Measurements from ENCODE around the gene RFNG. TPM values are rescaled to one million over a fixed set of nuclear protein-coding genes. Genes with fewer than 3 reads are reported as not detected.

Gene RFNG
- total RNA-seq, 1 donor from 2014 or later, result 30.0 TPM

DNA sequence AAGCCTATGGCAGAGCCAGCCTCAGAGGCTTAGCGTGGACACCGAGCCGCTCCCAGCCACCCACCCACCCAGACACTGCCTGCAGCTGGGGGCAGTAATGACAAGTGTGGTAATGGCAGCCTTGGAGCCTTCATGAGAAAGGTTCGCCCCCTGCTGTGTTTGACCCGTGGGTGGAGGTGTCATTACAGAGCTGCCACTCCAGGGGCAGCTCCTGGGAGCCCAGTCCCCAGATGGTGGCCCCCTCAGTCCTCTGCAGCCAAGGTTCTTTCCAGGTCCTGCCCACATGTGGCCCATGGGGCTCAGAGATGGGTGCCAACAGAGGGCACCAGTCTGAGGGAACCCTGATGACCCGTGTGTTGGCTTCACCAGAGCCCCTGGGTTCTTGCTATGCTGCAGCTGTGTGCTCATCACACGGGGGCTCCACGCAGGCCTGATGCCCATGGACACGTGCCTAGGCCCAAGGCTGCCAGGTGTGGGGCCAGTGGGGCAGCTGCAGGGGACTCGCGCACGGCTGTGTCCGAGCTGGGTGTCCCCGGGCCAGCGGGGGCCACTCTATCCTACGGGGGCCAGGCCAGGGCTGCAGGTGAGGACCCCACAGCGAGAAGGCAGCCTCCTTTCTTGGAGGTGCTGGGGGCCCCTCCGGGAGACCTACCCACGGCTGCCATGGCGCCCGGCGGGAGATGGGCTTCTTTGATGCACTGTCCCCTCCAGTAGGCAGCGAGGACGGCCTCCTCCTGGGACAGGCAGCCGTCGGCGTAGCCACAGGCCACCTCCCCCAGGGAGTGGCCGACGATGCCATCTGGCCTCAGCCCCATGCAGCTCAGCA lies 38.3 kb upstream of the RFNG start:
- no peak for DNase-seq (ENCODE audit: low spot score)

DNA sequence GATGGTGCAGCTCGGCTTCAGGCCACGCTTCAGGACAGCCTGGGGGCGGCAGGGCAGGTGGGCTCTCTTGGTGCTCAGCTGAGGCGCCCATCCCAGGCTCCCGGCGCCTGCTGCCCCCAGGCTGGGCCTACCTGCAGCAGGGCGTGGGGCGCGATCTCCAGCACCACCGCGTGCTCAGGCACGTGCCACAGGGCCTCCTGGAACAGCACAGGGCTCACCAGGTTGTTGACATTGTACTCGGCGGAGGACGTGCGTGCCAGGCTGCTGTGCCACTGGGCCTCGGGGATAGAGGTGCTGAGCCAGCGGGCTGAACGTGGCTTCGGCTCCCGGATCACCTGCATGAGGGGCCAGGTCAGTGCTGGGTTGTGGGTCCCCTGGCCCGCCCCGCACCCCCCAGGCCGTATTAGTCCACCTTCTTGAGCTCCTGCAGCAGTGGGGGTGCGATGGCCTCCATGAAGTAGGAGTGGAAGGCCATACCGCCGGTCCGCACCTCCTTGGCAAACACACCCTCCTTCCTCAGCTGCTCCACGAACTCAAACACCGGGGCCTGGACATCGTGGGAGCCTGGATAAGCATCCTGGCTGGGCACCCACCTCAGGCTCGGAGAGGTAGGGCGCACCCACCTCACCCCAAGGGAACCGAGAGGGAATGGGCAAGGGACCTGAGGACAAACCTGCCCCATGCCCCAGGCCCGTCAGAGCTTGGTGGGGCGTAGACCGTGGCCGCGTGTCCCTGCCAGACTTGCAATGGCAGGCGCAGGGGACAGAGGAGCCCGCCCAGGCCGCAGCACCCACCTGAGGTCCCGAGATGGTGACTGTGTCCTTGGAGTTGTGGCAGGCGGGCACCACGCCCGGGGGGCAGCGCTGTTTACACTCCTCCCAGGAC lies 37.5 kb upstream of the RFNG start:
- DNase-seq (ENCODE audit: low spot score), result no peak

GRCh38 chr17:82087961-82088837 lies 36.6 kb upstream of the RFNG start:
- no peak for DNase-seq (ENCODE audit: low spot score)

DNA sequence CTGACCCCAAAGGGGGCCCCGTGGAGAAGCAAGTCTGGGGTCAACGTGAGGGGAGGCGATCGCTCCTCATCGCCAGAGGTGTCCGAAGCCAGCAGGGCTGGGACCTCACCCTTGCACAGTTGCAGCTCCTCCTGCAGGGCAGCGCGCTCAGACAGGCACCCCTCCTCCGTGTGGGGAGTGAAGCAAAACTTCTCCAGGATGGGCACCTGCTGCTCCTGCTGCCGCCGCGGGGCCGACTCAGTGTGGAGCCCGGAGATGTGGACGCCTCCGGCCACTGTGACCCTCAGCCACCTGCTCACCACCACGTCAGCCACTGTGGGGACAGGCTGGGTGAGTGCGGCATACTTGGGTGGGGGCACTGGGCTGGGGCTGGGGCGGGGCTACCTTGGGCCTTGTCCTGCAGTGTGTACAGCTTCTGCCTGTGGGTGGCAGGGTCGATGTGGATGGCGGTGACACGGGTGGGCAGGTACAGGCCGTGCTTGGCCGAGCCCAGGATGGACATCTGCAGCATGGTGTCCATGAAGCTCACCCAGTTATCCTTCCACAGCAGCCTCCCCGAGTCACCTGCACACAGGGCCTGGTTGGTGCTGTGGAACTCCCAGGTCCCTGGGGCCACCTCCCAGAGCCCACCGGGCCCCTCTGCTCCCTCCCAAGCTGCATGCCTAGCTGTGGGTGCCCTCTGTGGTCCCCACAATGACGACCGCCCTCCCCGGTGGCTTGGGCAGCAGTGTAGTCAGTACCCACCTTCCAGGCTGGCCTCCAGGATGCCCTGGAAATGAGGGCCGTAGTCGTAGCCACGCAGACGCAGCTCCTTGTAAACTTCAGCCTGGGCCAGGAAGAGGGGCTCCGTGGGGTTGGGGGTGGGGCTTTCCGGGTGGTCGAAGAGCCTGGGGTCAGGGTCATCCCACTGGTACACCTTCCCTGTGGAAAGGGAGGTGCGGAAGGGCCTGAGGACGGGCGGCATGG lies 35.6 kb upstream of the RFNG start:
- DNase-seq (ENCODE audit: low spot score), result no peak

GRCh38 chr17:82085931-82086764 lies 34.5 kb upstream of the RFNG start:
- no peak for DNase-seq (ENCODE audit: low spot score)

DNA sequence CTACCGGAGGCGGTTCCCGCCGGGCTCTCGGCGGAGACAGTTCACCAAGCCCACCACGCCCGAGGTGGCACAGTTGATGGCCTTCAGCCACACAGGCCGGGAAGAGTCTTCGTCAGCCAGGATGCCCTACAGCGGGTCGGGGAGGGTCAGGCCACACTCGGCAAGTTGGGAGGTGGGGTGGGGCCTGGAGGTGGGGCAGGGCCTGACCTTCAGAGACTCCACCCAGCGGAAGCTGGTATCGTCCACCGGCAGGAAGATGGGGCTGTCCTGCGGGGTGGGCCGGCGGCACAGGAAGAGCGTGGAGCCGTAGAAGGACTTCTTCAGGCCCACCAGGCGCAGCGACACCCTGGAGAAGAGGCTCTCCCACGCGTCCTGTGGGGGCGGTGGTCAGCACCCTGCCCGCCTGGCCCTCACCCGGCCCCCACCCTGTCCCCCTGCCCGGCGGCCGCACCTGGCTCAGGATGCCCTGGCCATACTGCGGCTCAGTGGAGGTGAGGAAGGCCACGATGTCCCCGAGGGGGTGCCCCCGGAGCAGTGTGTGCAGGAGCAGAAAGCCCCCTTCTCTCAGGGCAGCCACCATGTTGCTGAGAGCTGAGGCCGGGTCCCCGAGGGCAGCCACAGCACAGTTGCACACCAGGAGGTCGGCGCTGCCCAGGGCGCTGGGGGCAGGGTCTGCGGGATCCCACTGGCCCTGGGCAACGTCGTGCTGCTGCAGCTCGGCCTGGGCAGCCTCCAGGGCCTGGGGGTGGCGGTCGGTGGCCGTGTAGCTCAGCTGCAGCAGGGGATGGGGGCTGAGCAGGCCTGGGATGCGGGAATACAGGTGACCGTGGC lies 33.6 kb upstream of the RFNG start:
- DNase-seq (ENCODE audit: low spot score), result no peak

- no peak for DNase-seq (ENCODE audit: low spot score)
Observed at GRCh38 chr17:82084373-82085030, 32.9 kb upstream of the RFNG start.

GRCh38 chr17:82083533-82084359 lies 32.1 kb upstream of the RFNG start:
- DNase-seq (ENCODE audit: low spot score), result no peak

GRCh38 chr17:82083009-82083408 lies 31.4 kb upstream of the RFNG start:
- DNase-seq (ENCODE audit: low spot score), result no peak

- no peak for DNase-seq (ENCODE audit: low spot score)
Observed at GRCh38 chr17:82082456-82082855, 30.8 kb upstream of the RFNG start.

GRCh38 chr17:82081966-82082365 lies 30.4 kb upstream of the RFNG start:
- DNase-seq (ENCODE audit: low spot score), result no peak

DNA sequence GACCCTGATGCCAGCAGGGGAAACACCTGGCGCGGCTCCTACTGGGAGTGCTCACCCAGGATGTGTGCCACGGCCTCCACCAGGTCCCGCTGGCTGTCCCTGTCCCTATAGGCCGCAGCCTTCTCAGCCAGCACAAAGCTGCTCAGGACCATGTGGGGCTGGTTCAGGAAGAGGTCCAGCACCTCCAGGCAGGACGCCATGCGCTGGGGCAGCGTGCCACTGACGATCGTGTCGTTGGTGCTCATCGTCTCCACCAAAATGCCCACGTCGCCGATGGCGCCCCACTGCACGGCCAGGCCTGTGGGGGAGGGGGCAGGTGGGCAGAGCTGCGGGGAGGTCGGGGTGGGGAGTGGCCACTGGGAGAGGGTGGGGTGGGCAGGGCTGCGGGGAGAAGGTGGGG lies 29.9 kb upstream of the RFNG start:
- DNase-seq (ENCODE audit: low spot score), result no peak

GRCh38 chr17:82080789-82081464 lies 29.3 kb upstream of the RFNG start:
- DNase-seq (ENCODE audit: low spot score), result no peak

- no peak for DNase-seq (ENCODE audit: low spot score)
Observed at GRCh38 chr17:82080048-82080788, 28.6 kb upstream of the RFNG start.

- DNase-seq (ENCODE audit: low spot score), result no peak
Observed at GRCh38 chr17:82079001-82079677, 27.5 kb upstream of the RFNG start.

GRCh38 chr17:82078433-82078832 lies 26.8 kb upstream of the RFNG start:
- DNase-seq (ENCODE audit: low spot score), result no peak

All from ureter (tissue), 1 donor.